RWPE2 (cell line): Measurements from ENCODE around the gene UTS2.

Source experiments
- ATAC-seq: fragments of 200-7000 bp; cut with Tn5 transposase; 3 replicates; pipeline ENCODE4 v1.9.1; 2021; ENCODE audit warnings: low read depth
- DNase-seq: peaks from one replicate; pipeline ENCODE4 v3.0.0-alpha.2; 2020; ENCODE audit warnings: low spot score
- H3K27ac ChIP-seq: fragments of 450-650 bp; 2 replicates; pipeline ENCODE4 v1.5.1; 2017; ENCODE audit warnings: mild to moderate bottlenecking; ENCODE audit not compliant: poor library complexity, severe bottlenecking
- H3K27me3 ChIP-seq: fragments of 250-450 bp; sonication (Bioruptor Pico); 2 replicates; pipeline ENCODE4 v1.5.1; 2021; ENCODE audit warnings: mild to moderate bottlenecking, moderate library complexity; ENCODE audit not compliant: insufficient read depth, poor library complexity, severe bottlenecking
- H3K36me3 ChIP-seq: fragments of 250-450 bp; sonication (Bioruptor Pico); 2 replicates; pipeline ENCODE4 v1.5.1; 2020; ENCODE audit warnings: low read depth, mild to moderate bottlenecking, moderate library complexity
- H3K4me1 ChIP-seq: fragments of 250-450 bp; sonication (Bioruptor Pico); 2 replicates; pipeline ENCODE4 v1.5.1; 2021; ENCODE audit warnings: mild to moderate bottlenecking, moderate library complexity; ENCODE audit not compliant: insufficient read depth, poor library complexity, severe bottlenecking
- H3K4me3 ChIP-seq: fragments of 250-450 bp; sonication (Bioruptor Pico); 2 replicates; pipeline ENCODE4 v1.5.1; 2021; ENCODE audit warnings: mild to moderate bottlenecking, moderate library complexity; ENCODE audit not compliant: severe bottlenecking
- H3K9me3 ChIP-seq: fragments of 250-450 bp; sonication (Bioruptor Pico); 2 replicates; pipeline ENCODE4 v1.5.1; 2021; ENCODE audit warnings: mild to moderate bottlenecking, moderate library complexity; ENCODE audit not compliant: severe bottlenecking
- TF ChIP-seq, protein P1 (sequence below): fragments of 450-650 bp; IDR thresholded peaks from one replicate; pipeline ENCODE4 v1.5.1; 2017; ENCODE audit warnings: mild to moderate bottlenecking, moderate library complexity; ENCODE audit not compliant: poor library complexity, severe bottlenecking

The UTS2 gene, protein sequence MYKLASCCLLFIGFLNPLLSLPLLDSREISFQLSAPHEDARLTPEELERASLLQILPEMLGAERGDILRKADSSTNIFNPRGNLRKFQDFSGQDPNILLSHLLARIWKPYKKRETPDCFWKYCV

DNA sequence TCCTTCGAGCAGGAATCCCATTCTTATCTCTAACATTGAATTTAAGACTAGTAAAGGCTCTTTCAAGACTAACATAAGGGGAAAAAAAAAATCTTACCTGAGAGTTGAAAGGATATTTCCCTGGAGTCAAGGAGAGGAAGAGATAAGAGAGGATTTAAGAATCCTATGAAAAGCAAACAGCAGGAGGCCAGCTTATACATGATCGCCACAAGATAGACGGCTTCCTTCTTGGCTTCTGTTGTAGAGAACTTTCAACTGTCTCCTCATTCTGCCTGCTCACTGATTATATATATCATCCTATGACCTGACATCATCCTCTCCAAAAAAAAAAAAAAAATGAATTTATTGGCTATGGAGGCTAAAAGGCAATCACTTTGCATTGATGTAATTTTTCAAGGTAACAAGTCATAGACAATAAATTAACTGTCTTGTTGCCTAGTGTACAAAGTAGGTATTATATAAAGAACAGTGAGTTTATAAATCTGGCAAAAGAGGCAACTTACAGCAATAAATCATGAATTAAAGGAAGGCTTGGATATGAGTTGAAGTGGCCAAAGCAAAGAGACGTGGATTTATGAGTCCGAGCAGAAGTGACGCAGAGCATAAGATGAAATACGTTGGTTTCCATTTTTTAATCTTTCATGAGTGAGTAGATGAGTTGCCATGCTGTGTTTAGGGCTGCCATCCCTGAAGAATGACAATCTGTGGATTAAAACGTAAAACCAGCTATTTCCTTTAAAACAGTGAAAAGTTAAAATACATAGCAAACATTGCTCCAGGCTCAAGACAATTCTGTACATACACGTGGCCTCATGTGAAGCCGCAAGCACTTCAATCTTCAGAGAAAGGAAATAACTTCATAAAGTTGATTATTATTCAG is at the start of gene UTS2:
Gene UTS2, minus strand, starts transcription at position 262 of the 880 bp plus-strand sequence. Its CDS starts 62 bp downstream, at position 200.
- TF ChIP-seq, protein P1, sequence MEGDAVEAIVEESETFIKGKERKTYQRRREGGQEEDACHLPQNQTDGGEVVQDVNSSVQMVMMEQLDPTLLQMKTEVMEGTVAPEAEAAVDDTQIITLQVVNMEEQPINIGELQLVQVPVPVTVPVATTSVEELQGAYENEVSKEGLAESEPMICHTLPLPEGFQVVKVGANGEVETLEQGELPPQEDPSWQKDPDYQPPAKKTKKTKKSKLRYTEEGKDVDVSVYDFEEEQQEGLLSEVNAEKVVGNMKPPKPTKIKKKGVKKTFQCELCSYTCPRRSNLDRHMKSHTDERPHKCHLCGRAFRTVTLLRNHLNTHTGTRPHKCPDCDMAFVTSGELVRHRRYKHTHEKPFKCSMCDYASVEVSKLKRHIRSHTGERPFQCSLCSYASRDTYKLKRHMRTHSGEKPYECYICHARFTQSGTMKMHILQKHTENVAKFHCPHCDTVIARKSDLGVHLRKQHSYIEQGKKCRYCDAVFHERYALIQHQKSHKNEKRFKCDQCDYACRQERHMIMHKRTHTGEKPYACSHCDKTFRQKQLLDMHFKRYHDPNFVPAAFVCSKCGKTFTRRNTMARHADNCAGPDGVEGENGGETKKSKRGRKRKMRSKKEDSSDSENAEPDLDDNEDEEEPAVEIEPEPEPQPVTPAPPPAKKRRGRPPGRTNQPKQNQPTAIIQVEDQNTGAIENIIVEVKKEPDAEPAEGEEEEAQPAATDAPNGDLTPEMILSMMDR: no peak
- no peaks in the 10 kb centered on the region for H3K27me3 ChIP-seq
- no peak within 1 kb of the TSS for H3K27ac ChIP-seq
- no peaks in the 10 kb centered on the region for H3K36me3 ChIP-seq
- ATAC-seq (no peak), DNase-seq (no peak)
- no peaks in the 10 kb centered on the region for H3K4me1 ChIP-seq
- no peaks in the 10 kb centered on the region for H3K9me3 ChIP-seq
- H3K4me3 ChIP-seq: no peak within 1 kb of the TSS

DNA sequence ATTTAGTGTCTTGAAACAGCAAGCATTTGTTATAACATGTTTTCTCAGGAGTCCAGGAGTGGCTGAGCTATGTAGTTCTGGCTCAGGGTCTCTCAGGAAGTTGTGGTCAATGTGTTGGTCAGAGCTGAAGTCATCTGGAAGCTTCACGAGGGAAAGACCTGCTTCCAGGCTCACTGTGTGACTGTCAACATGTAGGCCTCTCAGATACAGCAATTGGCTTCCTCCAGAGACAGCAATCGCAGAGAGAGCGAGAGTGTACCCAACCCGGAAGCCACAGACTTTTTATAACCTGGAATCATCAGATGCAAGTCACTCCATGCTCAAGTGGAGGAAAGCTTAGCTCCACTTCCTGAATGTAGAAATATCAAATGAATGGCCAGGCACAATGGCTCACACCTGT is 46.9 kb upstream of the UTS2 start:
- no peaks in the 10 kb centered on the region for H3K36me3 ChIP-seq
- H3K27me3 ChIP-seq: no peaks in the 10 kb centered on the region
- H3K4me3 ChIP-seq: no peak overlapping the region
- TF ChIP-seq, protein P1: no peak
- no peaks in the 10 kb centered on the region for H3K9me3 ChIP-seq
- ATAC-seq (no peak), DNase-seq (no peak)
- no peak overlapping the region for H3K27ac ChIP-seq
- H3K4me1 ChIP-seq: no peaks in the 10 kb centered on the region

DNA sequence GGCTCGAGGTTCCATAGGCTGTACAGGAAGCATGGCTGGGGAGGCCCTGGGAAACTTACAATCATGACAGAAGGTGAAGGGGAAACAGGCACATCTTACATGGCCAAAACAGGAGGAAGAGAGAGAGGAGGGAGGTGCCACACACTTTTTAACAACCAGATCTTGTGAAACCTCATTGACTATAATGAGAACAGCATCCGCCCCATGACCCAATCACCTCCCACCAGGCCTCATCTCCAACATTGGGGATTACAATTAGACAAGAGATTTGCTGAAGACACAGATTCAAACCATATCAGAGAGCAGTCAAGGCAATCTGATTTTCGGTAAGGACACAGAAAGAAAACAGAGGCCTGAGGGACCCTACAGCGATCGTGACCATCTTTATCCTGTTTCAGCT is 46.1 kb upstream of the UTS2 start:
- no peak overlapping the region for H3K27ac ChIP-seq
- DNase-seq (no peak), ATAC-seq (no peak)
- H3K4me3 ChIP-seq: no peak overlapping the region
- H3K27me3 ChIP-seq: no peaks in the 10 kb centered on the region
- no peaks in the 10 kb centered on the region for H3K9me3 ChIP-seq
- H3K4me1 ChIP-seq: no peaks in the 10 kb centered on the region
- no peaks in the 10 kb centered on the region for H3K36me3 ChIP-seq
- TF ChIP-seq, protein P1: no peak

DNA sequence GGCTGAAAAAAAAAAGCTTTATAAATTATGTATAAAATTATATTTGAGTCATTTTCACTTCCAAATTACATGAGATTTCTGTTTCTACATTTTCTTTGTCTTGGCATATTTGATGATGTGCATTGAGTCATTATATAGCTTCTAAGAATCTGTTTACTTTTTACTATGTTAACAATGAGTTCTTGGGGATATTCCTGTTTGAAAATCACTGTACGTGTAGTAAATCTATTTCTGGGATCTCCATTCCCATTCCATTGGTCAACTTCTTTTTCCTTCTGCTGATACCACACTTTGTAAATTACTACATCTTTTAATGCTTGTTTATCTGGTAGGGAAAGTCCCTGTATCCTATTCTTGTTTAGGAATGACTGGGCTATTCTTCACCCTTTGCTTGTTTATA is 44.1 kb upstream of the UTS2 start:
- no peak overlapping the region for H3K27ac ChIP-seq
- H3K27me3 ChIP-seq: no peaks in the 10 kb centered on the region
- ATAC-seq (no peak), DNase-seq (no peak)
- no peak overlapping the region for H3K4me3 ChIP-seq
- H3K4me1 ChIP-seq: no peaks in the 10 kb centered on the region
- H3K9me3 ChIP-seq: no peaks in the 10 kb centered on the region
- TF ChIP-seq, protein P1: no peak
- H3K36me3 ChIP-seq: no peaks in the 10 kb centered on the region
